ENCODE results near the gene USP19.

The USP19 gene

GRCh38 chr3:49122886-49123545 is 2.4 kb upstream of the USP19 start:
- Histone ChIP-seq H3K27me3 (replicated peaks; ENCODE audit: control insufficient read depth, insufficient read depth, low read length) (no peaks in the 10 kb centered on the region), H3K36me3 (ENCODE audit: control insufficient read depth, insufficient read depth, low read length) (no peaks in the 10 kb centered on the region; the same call in 1 of the 2 replicates), H3K4me3 (replicated peaks; ENCODE audit: low read depth, low read length) (no peak overlapping the region)
- no peak for TF ChIP-seq CTCF (IDR thresholded peaks at IDR 0.05; ENCODE audit: insufficient read depth, low read length, poor library complexity, severe bottlenecking)
- no peak for DNase-seq (ENCODE audit: extremely low read depth, insufficient read length)

GRCh38 chr3:49122451-49122850 is 1.8 kb upstream of the USP19 start:
- no peak for TF ChIP-seq CTCF (IDR thresholded peaks at IDR 0.05; ENCODE audit: insufficient read depth, low read length, poor library complexity, severe bottlenecking)
- DNase-seq (ENCODE audit: extremely low read depth, insufficient read length) = no peak
- Histone ChIP-seq H3K4me3 (replicated peaks; ENCODE audit: low read depth, low read length) (no peak overlapping the region), H3K27me3 (replicated peaks; ENCODE audit: control insufficient read depth, insufficient read depth, low read length) (no peaks in the 10 kb centered on the region), H3K36me3 (ENCODE audit: control insufficient read depth, insufficient read depth, low read length) (peaks cover 3% of the 10 kb centered on the region; the same call in 1 of the 2 replicates)

DNA sequence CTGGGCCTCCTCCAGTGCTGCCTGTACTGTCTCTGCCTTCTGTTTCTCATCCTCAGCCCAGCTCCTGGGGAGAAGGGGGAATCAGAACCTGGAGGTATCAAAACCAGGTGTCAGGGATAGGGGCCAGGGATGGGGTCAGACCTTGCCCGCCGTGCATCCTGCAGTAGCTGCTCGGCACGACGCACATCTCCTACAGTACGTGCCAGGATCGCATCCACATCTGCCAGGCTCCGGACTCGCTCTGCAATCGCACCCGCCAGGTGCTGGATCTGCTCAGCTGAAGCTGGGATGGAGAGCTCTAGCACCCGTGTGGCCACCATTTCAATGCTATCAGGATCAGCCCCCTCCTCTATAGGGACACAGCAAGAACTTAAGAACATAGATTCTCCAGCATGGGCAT is 1.4 kb upstream of the USP19 start:
- DNase-seq (ENCODE audit: extremely low read depth, insufficient read length) = no peak
- Histone ChIP-seq H3K36me3 (ENCODE audit: control insufficient read depth, insufficient read depth, low read length) (peaks cover 6% of the 10 kb centered on the region), H3K4me3 (replicated peaks; ENCODE audit: low read depth, low read length) (no peak overlapping the region), H3K27me3 (replicated peaks; ENCODE audit: control insufficient read depth, insufficient read depth, low read length) (no peaks in the 10 kb centered on the region)
- no peak for TF ChIP-seq CTCF (IDR thresholded peaks at IDR 0.05; ENCODE audit: insufficient read depth, low read length, poor library complexity, severe bottlenecking)

- Histone ChIP-seq H3K27me3 (replicated peaks; ENCODE audit: control insufficient read depth, insufficient read depth, low read length) (no peaks in the 10 kb centered on the region), H3K36me3 (ENCODE audit: control insufficient read depth, insufficient read depth, low read length) (peaks cover 12% of the 10 kb centered on the region), H3K4me3 (replicated peaks; ENCODE audit: low read depth, low read length) (peak overlapping the region; percentile 79)
- no peak for DNase-seq (ENCODE audit: extremely low read depth, insufficient read length)
- TF ChIP-seq CTCF (IDR thresholded peaks at IDR 0.05; ENCODE audit: insufficient read depth, low read length, poor library complexity, severe bottlenecking) = no peak
Observed at GRCh38 chr3:49121132-49121736, 611 bp upstream of the USP19 start.

DNA sequence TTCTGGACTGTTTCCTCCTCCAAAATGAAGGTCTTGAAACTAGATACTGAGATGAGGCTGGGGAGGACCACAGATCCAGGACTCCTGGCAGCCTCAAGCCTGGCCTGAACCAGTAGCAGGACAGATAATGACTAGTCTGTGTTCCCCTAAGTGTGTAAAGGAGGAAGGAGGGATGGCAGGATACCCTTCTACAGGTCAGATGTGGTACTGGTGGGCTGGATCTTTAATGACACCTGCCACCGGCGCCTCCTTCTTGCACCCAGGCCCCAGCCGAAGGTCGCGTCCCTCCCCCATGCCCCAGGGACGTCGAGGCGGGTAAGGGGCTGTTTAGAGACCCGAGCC is 556 bp downstream of the USP19 start:
- DNase-seq (ENCODE audit: extremely low read depth, insufficient read length) = no peak
- Histone ChIP-seq H3K4me3 (replicated peaks; ENCODE audit: low read depth, low read length) (peak overlapping the region; percentile 79), H3K36me3 (ENCODE audit: control insufficient read depth, insufficient read depth, low read length) (peaks cover 23% of the 10 kb centered on the region), H3K27me3 (replicated peaks; ENCODE audit: control insufficient read depth, insufficient read depth, low read length) (no peaks in the 10 kb centered on the region)
- no peak for TF ChIP-seq CTCF (IDR thresholded peaks at IDR 0.05; ENCODE audit: insufficient read depth, low read length, poor library complexity, severe bottlenecking)

All from GM06990 (cell line).